Fibroblast of skin of right quadriceps (primary cell): ENCODE data around the gene AOC1.

Experiments used
- DNase-seq: peaks from one replicate; pipeline ENCODE4 v3.0.0-alpha.2; 2013

Gene AOC1

GRCh38 chr7:150835019-150835418 is 17.3 kb upstream of the AOC1 start:
- no peak for DNase-seq

- DNase-seq, result no peak
Observed at GRCh38 chr7:150835702-150836280, 16.5 kb upstream of the AOC1 start.

DNA sequence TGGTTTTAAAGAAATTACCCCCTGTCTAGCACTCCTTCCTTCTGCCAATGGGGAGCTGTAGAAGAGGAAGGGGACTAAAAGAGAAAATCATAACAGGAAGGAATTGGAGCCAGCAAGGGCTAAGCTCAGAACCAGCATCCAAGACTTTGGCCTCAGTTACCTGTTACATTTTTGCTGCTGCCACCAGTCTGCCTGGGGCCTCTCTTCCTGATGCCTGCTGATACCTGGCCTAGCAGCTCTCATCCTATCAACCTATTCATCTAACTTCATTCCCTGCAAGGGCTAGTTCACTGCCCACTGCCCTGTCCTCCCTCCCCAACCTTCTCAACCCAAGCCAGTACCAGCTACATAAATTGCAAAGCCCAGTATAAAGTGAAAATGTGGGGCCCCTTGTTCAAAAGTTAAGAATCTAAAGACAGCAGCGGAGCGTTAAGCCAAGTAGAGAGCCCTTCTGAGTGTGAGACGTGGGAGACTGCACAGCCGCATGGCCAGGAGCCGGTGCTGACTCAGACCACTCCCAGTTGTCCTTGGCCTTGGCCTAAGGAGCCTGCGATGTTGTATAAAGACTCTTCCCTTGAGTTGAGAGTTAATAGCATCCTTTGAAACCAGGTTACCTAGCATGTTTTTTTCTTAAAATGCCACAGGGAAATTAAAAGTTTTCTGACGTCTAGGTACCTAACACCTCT is 13.2 kb upstream of the AOC1 start:
- DNase-seq, result no peak

DNA sequence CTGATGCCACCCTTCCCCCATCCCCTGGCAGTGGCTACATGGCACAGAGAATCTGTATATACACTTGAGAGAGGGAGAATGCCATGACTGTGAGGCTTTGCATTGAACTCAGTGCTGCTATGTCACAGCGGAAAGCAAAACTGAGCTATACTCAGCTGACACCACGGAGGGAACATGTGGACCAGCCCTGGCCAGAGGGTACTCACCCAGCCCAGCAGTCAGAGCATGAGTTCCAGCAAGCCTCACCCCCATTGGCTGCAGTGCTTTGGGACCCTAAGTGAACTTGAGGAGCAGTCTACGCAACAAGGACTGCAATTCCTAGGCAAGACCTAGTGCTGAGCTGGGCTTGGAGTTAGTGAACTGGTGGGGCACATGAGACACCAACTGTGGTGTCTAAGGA is 10.3 kb upstream of the AOC1 start:
- DNase-seq, result no peak

DNA sequence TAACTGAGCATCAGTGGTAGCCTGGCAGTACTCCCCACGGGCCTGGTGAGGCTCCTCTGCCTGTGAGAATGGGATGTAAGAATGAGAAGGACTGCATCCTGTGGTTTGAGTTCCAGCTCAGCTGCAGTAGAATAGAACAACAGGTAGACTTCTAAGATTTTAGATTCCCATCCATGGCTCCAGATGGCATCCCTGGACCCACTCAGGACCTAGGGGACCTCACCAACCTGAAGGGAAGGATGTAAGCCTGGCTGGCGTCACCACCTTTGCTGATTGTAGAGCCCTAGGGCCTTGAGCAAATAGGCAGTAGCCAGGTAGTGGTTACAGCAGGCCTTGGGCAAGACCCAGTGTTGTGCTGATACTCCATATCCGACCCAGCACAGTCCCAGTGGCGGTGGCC is 9.6 kb upstream of the AOC1 start:
- DNase-seq, result no peak

DNA sequence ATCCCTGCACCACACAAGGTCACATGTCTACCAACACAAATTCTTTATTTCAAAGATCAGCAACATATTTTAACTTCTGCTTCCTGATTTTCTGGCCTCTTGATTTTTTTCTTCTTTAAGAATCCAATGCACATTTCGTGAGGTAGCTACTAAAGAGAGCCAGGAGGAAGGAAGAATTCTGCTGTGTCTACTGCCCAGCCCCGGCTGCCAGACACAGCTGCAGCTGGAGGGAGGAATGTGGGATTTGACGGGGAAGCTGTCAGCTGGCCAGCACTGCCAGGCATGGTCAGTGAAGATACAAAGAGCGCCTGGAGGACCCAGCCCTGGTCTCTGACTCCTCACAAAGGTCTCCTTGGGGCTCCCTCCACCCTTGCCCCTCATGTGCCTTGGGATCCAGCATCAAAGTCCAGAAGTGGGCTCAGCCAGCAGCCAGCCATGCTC is 6.9 kb upstream of the AOC1 start:
- no peak for DNase-seq

- DNase-seq, result no peak
Observed at GRCh38 chr7:150846291-150847115, 5.8 kb upstream of the AOC1 start.

DNA sequence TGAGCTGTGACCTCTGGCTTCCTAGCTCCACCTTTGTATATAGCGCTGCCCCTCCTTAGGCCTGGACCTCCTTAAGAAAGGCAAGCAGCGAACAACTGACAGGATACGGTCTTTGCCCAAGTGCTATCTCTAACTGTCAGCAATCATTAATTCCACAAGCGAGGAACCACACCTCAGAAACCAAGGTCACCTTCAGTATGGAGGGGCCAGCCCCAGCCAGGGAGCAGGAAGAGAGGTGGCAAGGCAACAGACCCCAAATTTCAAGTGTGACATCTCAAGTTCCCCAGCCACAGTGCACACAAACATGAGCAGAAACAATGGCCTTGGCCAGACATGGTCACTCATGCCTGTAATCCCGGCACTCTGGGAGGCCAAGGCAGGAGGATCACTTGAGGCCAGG is 4.8 kb upstream of the AOC1 start:
- DNase-seq, result no peak

DNA sequence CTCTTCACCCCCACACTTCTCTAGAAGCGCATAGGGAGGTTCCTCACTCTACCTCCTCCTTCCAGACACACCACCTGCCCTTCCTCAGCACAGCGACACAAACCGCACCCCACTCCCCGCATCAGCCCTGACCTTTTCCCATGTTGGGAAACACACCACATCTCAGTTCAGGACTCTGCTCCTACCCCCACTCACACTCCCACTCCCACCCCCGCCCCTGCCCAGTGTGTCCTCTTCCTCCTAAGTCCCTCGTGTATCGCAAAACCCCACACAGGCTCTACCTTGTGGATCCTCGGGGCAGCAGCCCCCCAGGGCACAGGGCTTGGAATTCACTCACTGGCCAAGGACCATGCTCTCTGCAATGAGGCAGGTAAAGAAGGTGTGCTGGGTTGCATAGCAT is 4.2 kb upstream of the AOC1 start:
- no peak for DNase-seq

- DNase-seq, result no peak
Observed at GRCh38 chr7:150848561-150849115, 3.7 kb upstream of the AOC1 start.

GRCh38 chr7:150849204-150849775 is 3.0 kb upstream of the AOC1 start:
- DNase-seq, result no peak

DNA sequence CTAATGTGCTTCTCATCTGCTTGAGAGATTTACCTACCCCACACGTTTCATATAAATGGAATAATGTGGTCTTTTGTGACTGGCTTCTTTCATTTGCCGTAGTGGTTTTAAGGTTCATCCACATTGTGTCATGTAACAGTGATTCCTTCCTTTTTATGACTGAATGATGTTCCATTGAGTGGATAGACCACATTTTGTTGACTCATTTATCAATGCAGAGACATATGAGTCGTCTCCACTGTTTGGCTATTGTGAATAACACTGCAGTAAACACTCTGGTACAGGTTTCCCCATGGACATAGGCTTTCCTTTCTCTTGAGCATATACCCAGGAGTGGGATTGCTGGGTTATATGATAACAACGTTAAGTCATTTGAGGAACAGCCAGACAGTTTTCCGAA is 2.0 kb upstream of the AOC1 start:
- DNase-seq, result no peak

DNA sequence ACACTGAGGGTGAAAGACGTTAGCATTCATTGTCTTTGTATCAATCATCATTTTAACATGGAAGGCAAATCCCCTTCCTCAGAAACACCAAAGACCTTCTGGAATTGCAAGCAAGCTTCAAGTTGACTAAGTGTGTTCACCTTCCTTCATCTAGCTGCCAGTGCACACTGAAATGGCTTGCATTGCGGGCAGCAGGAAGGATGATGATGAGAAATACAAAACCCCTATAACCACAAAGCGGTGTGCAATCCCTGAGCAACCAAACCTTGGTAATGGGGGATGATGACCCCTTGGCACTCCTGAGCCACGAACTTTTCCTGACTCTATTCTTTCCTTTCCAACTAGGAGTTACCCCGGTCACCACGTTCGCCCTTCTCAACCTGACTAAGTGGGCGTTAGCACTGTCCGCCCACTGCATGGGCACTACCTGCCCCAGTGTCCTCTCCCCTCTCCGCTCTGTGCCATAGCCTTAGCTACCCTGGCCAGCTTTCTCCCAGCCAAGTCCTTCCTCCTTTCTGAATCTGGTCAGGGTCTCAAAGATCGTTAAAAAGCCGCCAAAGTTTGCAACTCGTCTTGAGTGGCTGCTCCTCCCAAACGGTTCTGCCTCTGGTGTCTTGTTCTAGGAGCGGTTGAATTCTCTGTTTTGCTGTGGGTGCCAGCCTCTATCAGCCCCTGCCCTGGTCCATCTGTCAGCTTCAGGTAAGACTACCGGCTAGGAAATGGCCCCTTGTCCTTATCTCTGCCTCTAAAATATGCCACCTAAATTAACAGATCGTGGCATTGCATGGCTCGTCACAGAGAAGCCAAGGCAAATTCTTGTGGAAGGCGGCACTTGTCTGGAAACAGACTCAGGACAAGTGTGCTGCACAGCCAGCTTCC is 586 bp upstream of the AOC1 start:
- DNase-seq, result no peak

DNA sequence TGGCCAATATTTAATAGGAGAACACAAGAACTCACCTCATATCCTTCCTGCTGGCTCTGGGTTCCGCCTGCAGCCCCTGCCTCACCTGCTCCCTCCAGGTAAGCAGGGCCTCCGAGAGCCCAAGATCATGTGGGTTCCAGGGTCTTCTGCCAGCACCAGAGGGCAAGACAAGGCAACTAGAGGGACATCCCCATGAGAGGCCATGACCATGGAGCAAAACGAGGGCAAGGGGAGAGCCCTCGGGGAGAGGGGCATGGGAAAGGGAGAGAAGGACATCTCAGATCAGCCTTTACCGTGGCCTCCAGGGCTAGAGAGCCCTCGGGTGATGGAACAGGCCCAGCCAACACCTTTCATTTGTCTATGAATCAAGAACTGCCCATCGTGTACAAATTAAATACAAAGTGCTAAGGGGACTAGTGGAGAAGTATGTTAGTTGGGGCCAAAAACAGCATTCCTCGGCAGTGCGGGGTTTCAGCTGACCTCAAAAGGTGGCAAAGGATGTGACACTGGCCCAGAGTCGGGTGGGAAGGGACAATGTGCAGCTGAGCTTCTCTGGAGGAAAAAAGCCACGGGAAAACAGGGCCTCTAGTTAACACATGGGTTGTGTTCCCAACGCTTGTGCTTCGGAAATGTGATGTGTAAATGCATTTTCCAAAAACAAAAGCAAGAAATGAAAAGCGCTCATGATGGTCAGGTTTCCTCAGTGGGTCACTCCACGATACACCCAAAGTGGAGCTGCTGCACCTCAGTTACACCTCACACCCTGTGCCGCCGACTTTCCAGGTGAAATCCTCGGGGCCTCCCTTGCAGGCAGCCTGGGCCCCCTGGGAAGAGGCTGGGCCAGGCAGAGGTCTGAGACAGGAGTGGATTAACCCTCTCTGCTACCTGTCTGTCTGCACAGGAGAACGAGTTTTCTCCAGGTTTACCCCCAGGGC is 2.0 kb downstream of the AOC1 start:
- DNase-seq, result no peak

DNA sequence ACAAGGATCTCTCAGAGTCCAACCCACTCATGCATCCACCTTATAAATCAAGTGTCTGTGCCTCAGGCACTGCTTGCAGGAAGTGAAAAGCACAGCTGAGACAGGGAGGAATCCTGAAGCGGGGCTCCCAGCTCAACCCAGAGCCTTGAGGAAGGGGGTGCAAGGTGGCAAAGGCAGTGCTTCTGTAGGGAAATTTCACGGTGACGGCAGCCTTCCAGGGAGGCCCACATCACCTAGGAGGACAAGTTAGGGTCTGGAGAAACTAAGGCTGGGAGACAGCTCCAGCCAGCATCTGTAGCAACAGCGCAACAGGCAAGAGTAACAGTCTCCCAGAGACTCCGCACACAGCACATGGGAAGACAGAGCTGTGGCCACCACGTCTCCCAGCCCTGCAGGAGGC is 2.7 kb downstream of the AOC1 start:
- DNase-seq, result no peak

- no peak for DNase-seq
Observed at GRCh38 chr7:150855476-150856302, 3.4 kb downstream of the AOC1 start.

DNA sequence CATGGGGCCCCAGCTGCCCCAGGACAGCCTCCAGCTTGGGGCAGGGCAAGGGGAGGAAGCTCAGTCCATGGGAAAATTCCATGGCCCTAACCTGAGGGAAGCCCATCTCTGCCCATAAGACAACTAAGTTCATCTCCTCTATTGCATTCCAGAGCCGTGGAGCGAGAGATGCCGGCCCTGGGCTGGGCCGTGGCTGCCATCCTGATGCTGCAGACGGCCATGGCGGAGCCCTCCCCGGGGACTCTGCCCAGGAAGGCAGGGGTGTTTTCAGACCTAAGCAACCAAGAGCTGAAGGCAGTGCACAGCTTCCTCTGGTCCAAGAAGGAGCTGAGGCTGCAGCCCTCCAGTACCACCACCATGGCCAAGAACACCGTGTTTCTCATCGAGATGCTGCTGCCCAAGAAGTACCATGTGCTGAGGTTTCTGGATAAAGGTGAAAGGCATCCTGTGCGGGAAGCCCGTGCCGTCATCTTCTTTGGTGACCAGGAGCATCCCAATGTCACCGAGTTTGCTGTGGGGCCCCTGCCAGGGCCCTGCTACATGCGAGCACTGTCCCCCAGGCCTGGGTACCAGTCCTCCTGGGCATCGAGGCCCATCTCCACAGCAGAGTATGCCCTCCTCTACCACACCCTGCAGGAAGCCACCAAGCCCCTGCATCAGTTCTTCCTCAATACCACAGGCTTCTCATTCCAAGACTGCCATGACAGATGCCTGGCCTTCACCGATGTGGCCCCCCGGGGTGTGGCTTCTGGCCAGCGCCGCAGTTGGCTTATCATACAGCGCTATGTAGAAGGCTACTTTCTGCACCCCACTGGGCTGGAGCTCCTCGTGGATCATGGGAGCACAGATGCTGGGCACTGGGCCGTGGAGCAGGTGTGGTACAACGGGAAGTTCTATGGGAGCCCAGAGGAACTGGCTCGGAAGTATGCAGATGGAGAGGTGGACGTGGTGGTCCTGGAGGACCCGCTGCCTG is 4.3 kb downstream of the AOC1 start:
- no peak for DNase-seq

- no peak for DNase-seq
Observed at GRCh38 chr7:150857276-150858055, 5.1 kb downstream of the AOC1 start.
